Nephron (organoid): ENCODE measurements around the gene POLR3E.

ENCODE experiments used
- H3K27ac Mint-ChIP-seq, 3 experiments: 2 replicates each; pipeline ENCODE4 v1.8.0; 2020; ENCODE audit warnings: mixed read lengths in 3 of 3, mild to moderate bottlenecking in 2 of 3, moderate library complexity in 1 of 3
- H3K27me3 Mint-ChIP-seq: 2 replicates; pipeline ENCODE4 v1.8.0; 2021; ENCODE audit warnings: low read depth, mild to moderate bottlenecking, moderate library complexity, mixed read lengths
- H3K36me3 Mint-ChIP-seq: 2 replicates; pipeline ENCODE4 v1.8.0; 2020; ENCODE audit warnings: low read depth, mixed read lengths
- H3K4me1 Mint-ChIP-seq: 2 replicates; pipeline ENCODE4 v1.8.0; 2020; ENCODE audit warnings: mixed read lengths
- H3K4me3 Mint-ChIP-seq, 3 experiments: 2 replicates each; pipeline ENCODE4 v1.8.0; 2020; ENCODE audit warnings: mild to moderate bottlenecking in 3 of 3, mixed read lengths in 3 of 3, moderate library complexity in 2 of 3
- H3K9me3 Mint-ChIP-seq: 2 replicates; pipeline ENCODE4 v1.8.0; 2020; ENCODE audit warnings: mixed read lengths
- TF ChIP-seq, protein P1 (sequence below), 3 experiments: fragments of 200-600 bp; sonication (generic); IDR thresholded peaks; one replicate each; pipeline ENCODE4 v1.5.0; 2021; ENCODE audit warnings: antibody characterized with exemption in 3 of 3; ENCODE audit not compliant: unreplicated experiment in 3 of 3

Gene POLR3E

DNA sequence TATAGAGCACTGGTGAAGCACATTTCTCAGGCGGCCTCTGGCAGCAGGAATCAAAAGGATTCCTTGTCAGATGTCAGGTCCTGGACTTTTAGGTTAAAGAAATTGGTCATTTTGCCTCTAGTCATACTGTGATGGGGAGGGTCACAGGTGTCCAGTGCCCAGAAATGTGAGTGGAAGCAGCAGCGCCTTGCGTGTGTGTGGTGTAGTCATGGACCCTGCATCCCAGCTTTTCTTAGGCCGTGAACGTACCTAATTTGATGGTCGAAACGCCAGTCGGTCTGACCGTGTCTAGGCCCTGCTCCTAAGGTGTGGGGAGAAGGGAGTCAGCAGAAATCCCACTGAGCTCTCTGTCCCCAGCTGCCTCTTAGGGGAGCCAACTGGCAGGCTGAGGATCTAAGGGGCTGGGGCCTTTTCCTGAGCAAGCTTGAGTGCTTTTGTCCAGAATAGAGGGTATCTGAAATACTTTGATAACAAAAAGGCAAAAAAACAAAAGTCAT is 32.0 kb downstream of the POLR3E start:
- TF ChIP-seq, protein P1, sequence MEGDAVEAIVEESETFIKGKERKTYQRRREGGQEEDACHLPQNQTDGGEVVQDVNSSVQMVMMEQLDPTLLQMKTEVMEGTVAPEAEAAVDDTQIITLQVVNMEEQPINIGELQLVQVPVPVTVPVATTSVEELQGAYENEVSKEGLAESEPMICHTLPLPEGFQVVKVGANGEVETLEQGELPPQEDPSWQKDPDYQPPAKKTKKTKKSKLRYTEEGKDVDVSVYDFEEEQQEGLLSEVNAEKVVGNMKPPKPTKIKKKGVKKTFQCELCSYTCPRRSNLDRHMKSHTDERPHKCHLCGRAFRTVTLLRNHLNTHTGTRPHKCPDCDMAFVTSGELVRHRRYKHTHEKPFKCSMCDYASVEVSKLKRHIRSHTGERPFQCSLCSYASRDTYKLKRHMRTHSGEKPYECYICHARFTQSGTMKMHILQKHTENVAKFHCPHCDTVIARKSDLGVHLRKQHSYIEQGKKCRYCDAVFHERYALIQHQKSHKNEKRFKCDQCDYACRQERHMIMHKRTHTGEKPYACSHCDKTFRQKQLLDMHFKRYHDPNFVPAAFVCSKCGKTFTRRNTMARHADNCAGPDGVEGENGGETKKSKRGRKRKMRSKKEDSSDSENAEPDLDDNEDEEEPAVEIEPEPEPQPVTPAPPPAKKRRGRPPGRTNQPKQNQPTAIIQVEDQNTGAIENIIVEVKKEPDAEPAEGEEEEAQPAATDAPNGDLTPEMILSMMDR (IDR thresholded peaks at IDR 0.05; ENCODE audit: unreplicated experiment in 3 of 3), result no peak
- H3K27ac Mint-ChIP-seq, result no peak overlapping the region
- H3K4me1 Mint-ChIP-seq, result no peaks in the 10 kb centered on the region
- no peaks in the 10 kb centered on the region for H3K27me3 Mint-ChIP-seq
- peaks cover 57% of the 10 kb centered on the region for H3K36me3 Mint-ChIP-seq
- H3K4me3 Mint-ChIP-seq, result no peak overlapping the region
- peaks cover 2% of the 10 kb centered on the region for H3K9me3 Mint-ChIP-seq

DNA sequence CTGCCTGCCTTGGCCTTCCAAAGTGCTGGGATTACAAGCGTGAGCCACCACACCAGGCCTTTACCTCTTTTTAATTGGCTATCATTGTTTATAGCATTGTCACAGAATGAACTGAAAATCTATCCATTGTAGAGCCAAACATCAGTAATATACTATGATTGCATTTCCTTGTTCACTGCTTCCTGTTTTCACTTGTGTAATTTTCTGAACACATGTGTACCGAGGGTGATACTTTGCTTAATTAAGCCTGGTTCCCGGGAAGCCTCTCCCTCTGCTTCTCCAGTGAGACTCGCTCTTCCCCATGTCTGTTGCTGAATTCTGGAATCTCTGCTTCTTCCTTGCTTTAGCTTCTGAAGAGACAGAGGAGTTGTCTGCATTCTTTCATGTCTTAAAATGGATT is 33.1 kb downstream of the POLR3E start:
- H3K27me3 Mint-ChIP-seq, result no peaks in the 10 kb centered on the region
- TF ChIP-seq, protein P1 (IDR thresholded peaks at IDR 0.05; ENCODE audit: unreplicated experiment in 3 of 3), result no peak
- peaks cover 7% of the 10 kb centered on the region for H3K9me3 Mint-ChIP-seq
- H3K4me1 Mint-ChIP-seq, result no peaks in the 10 kb centered on the region
- peak overlapping the region in 1 of 3 experiments; percentile 65 for H3K27ac Mint-ChIP-seq
- H3K36me3 Mint-ChIP-seq, result peaks cover 61% of the 10 kb centered on the region
- no peak overlapping the region for H3K4me3 Mint-ChIP-seq

GRCh38 chr16:22333457-22333994 is 36.3 kb downstream of the POLR3E start:
- Mint-ChIP-seq H3K27me3 (no peaks in the 10 kb centered on the region), H3K36me3 (peaks cover 86% of the 10 kb centered on the region), H3K9me3 (peaks cover 29% of the 10 kb centered on the region), H3K4me3 (no peak overlapping the region), H3K4me1 (no peaks in the 10 kb centered on the region), H3K27ac (no peak overlapping the region)
- TF ChIP-seq, protein P1 (IDR thresholded peaks at IDR 0.05; ENCODE audit: unreplicated experiment in 3 of 3), result no peak

- Mint-ChIP-seq H3K27ac (no peak overlapping the region), H3K4me1 (no peaks in the 10 kb centered on the region), H3K4me3 (no peak overlapping the region), H3K36me3 (peaks cover 91% of the 10 kb centered on the region), H3K9me3 (peaks cover 46% of the 10 kb centered on the region), H3K27me3 (no peaks in the 10 kb centered on the region)
- TF ChIP-seq, protein P1 (IDR thresholded peaks at IDR 0.05; ENCODE audit: unreplicated experiment in 3 of 3), result no peak
Observed at GRCh38 chr16:22335668-22336246, 38.5 kb downstream of the POLR3E start.

GRCh38 chr16:22336581-22336980 is 39.4 kb downstream of the POLR3E start:
- H3K36me3 Mint-ChIP-seq, result peaks cover 93% of the 10 kb centered on the region
- peaks cover 54% of the 10 kb centered on the region for H3K9me3 Mint-ChIP-seq
- TF ChIP-seq, protein P1 (IDR thresholded peaks at IDR 0.05; ENCODE audit: unreplicated experiment in 3 of 3), result no peak
- H3K4me3 Mint-ChIP-seq, result no peak overlapping the region
- no peaks in the 10 kb centered on the region for H3K4me1 Mint-ChIP-seq
- no peak overlapping the region for H3K27ac Mint-ChIP-seq
- no peaks in the 10 kb centered on the region for H3K27me3 Mint-ChIP-seq

GRCh38 chr16:22337045-22337444 is 39.8 kb downstream of the POLR3E start:
- peaks cover 93% of the 10 kb centered on the region for H3K36me3 Mint-ChIP-seq
- H3K9me3 Mint-ChIP-seq, result peaks cover 59% of the 10 kb centered on the region

More at GRCh38 chr16:22337045-22337444, 39.8 kb downstream of the POLR3E start:
- TF ChIP-seq, protein P1 (IDR thresholded peaks at IDR 0.05; ENCODE audit: unreplicated experiment in 3 of 3), result no peak
- Mint-ChIP-seq H3K4me1 (no peaks in the 10 kb centered on the region), H3K27me3 (no peaks in the 10 kb centered on the region), H3K27ac (no peak overlapping the region), H3K4me3 (no peak overlapping the region)
